NK-92 (cell line): ENCODE measurements around the gene HYAL4.
"Not testable (repeated sequence)": the region's sequence is repeated elsewhere in the genome, so short reads cannot be mapped to it uniquely, and the experiment has no call there.

Source experiments
- DNase-seq: peaks from one replicate; lab custom pipeline; 2025; ENCODE audit not compliant: unreplicated experiment; lab: John Stamatoyannopoulos, UW

The HYAL4 gene, protein sequence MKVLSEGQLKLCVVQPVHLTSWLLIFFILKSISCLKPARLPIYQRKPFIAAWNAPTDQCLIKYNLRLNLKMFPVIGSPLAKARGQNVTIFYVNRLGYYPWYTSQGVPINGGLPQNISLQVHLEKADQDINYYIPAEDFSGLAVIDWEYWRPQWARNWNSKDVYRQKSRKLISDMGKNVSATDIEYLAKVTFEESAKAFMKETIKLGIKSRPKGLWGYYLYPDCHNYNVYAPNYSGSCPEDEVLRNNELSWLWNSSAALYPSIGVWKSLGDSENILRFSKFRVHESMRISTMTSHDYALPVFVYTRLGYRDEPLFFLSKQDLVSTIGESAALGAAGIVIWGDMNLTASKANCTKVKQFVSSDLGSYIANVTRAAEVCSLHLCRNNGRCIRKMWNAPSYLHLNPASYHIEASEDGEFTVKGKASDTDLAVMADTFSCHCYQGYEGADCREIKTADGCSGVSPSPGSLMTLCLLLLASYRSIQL

DNA sequence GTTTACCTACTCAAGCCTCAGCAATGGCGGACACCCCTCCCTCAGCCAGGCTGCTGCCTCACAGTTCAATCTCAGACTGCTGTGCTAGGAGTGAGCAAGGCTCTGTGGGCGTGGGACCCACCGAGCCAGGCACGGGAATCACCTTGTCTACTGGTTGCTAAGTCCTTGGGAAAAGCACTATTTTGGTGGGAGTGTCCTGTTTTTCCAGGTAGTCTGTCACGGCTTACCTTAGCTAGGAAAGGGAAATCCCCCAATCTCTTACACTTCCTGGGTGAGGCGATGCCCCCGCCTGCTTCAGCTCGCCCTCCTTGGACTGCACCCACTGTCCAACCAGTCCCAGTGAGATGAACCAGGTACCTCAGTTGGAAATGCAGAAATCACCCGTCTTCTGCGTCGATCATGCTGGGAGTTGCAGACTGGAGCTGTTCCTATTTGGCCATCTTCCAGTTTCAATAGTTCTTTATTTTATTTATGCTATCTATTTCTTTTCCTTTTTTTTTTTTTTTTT, at the start of gene HYAL4:
TSS of gene HYAL4 (plus strand) at position 458 of the 508 bp plus-strand sequence. CDS start 23,105 bp downstream, outside the sequence.
- no peak for DNase-seq

DNA sequence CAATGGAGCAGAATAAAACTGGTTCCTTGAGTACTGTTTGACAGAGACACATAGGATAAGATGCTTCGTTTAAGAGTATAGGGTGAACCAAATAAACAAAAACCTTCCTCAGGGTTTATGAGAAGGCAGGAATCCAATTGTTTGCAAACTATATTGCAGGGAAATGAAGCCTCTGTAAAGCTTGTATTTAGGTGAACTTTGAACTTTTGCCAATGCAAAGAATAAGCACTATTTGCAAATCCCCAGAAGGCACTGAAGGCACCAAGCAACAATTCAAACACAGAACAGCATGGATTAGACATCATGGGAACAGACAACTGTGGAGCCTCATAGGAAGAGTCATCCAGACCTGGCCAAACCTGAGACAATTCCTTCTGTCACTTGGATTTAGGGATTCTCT, 49.1 kb upstream of the HYAL4 start:
- no peak for DNase-seq

DNA sequence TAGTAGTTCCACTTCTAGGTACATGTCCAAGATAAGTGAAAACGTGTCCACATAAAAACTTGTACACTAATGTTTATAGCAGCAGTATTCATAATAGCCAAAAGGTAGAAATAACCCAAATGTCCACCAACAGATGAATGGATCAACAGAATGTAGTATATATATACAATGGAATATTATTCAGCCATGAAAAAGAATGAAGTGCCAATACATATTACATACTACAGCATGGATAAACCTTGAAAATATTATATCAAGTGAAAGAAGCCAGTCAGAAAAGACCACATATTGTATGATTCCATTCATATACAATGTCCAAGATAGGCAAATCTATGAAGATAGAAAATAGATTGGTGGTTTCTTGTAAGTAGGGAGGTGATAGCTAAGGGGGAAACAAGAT, 48.4 kb upstream of the HYAL4 start:
- no peak for DNase-seq

DNA sequence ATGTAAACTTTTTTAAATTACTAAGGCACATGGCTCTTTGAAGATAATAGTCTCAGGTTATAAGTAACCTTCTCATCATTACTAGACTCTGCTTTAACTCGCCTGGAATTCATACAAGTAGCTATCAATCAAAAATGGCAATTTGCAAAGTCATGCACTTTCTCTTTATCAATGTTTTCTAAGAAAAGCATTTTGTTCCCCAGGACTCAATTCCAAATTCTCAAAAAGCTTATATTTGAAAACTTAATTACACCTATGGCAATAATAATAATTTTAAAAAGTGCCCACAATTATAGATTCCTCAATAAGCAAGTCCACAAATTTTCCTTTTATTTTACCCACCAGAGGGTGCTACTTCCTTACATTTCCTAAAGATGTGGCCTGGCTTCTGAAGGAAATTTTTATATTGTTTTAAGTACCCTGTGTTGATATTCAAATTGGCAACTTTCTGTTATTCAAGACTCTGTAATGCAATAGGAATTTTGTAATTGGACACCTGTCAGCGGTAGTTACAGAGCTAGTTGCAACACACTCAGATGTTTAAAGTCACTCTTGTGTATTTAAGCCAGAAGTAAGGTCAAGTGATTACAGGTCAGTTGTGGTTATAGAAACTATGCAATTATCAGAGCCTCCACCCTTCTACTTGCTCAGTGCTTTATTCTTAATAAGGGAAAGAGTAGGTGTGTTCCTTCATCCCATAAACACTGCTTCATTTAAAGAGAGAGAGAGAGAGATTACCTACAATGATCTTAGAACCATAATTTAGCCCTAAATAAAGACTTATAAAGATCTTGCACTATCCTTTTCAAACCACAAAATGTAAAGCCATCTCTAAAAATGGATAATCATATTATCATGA, 47.1 kb upstream of the HYAL4 start:
- no peak for DNase-seq

DNA sequence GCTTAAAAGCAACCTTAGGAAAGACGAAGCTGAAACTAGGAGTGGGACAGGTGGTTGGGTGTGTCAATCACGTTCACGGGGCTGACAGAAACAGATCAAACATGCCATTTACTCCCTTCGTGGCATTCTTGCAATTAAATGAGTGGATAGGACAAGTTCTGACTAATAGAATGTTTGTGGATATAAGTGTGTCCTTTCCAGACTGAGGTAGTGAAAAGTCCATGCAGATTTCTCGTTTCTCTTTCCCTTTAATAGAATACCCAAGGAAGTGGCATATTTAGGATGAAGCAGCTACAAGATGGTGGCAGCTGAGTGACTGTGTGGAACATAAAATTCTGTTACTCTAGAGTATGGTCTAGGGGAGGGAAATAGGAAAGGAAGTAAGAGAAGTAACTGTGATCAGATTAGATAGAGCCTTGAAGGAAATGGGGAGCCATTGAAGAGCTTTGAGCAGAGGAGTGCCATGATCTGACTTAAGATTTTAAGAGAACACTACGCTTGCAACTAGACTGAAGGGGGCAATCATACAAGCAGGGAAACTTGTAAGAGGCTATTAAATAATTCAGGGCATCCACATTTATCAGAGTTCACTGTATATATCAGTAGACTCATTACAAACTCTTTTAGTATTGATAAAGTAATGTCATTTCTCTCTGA, 46.3 kb upstream of the HYAL4 start:
- DNase-seq: no peak

DNA sequence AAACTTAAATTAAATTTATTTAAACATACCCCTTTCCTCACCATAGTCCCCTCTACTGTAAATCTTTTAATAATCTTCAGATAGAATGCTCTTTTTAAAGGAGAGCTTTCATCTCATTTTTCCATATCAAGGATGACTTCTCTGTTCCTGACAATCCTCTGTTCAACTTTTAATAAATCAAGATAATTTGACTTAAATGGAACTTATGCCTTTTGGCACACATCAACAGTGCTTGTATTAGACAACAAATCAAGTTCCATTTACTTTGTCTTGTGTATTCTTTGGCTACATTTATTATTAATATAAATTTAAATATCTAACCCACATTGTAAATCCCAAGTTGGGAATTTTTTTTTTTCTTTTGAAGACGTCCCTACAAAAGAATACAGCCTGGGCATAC, 42.7 kb upstream of the HYAL4 start:
- no peak for DNase-seq

DNA sequence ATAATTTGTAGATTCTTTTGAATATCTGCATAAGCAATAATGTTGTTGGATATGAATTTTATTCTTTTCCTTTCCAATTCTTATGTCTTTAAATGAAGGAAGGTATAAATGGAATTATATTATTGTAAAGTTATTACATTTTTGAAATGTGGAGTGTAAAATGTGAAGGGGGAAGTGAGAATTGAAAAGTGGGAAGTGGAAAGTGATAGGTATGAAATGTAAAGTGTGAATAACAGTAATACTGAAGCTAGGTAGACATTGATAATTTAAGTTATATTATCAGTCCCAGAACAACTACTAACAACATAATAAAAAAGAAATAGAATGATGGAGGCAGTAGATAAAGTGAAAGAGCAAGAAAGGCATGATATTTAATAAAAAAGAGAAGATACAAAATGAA, 39.7 kb upstream of the HYAL4 start:
- no peak for DNase-seq

DNA sequence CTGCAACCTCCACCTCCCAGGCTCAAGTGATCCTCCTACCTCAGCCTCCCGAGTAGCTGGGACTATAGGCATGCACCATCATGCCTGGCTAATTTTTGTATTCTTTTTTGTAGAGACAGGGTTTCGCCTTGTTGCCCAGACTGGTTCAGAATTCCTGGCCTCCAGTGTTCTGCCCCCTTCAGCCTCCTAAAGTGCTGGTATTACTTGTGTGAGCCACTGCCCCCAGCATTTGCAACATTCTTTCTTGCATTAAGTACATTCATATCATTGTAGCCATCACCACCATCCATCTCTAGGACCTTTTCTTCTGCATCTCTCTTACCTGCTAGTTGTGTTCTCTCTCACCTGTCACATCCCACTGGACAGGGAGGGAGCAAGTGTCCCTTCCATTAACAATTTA, 35.5 kb upstream of the HYAL4 start:
- DNase-seq: no peak

DNA sequence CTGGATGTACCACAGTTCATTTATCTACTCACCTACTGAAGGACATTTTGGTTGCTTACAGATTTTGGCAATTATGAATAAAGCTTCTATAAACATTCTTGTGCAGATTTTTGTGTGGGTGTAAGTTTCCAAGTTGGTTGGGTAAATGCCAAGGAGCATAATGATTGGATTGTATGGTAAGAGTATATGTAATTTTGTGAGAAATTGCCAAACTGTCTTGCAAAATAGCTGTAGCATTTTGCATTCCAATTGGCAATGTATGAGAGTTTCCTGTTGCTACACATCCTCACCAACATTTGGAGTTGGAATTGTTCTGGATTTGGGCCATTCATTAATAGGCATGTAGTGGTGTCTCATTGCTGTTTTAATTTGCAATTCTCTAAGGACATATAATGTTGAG, 33.9 kb upstream of the HYAL4 start:
- no peak for DNase-seq

DNA sequence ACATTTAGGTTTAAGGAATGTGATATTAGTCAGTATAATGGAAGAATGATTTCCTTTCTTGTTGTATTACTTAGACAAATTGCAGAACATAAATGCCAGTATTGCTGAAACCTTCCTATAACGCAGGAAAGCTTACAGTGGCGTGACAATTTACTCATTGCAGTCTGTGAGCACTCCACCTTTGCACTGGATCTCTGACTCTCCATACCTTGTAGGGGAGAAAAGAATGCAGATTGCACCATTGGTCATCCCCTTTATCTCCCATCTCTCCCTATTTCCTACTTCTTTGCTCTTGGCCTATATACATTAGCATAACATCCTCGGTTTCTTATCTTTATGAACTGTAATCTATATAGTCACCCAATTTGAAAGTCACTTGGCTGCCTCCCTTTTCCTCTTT, 28.1 kb upstream of the HYAL4 start:
- no peak for DNase-seq

DNA sequence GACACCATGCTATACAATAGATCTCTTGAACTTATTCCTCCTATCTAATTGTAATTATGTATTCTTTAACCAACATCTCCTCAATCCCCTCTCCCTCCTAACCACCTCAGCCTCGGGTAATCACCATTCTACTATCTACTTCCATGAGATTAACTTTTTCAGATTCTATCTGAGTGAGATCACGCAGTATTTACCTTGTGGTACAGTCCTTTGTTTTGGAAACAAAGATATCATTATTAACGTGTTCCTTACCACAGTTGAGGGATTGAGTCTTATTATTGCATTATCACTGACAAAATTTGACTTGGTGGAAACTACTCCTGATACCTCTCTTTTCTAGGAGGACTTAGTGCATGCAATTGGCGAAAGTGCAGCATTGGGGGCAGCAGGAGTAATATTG, 26.0 kb upstream of the HYAL4 start:
- no peak for DNase-seq

DNA sequence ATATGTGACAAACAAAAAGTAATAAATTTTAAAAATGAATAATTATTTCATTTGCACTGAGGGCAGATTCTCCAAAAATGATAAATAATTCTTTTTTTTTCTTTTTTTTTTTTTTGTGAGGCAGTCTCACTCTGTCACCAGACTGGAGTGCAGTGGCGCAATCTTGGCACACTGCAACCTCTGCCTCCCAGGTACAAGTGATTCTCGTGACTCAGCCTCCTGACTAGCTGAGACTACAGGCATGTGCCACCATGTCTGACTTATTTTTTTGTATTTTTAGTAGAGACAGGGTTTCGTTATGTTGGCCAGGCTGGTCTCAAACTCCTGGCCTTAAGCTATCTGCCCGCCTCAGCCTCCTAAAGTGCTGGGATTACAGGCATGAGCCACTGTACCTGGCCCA, 25.2 kb upstream of the HYAL4 start:
- DNase-seq: not testable (repeated sequence)

DNA sequence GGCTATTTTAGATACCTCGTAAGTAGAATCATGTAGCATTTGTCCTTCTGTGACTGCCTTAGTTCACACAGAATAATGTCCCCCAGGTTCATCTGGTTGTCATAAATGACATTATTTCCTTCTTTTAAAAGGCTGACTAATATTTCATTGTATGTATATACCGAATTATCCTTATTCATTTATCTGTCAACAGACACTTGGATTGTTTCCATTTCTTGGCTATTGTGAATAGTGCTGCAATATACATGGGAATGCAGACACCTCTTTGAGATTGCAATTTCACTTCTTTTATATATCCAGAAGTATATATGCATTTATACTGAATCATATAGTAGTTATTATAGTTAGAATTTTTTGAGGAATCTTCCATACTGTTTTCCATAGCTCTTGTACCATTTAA, 24.1 kb upstream of the HYAL4 start:
- DNase-seq: no peak

DNA sequence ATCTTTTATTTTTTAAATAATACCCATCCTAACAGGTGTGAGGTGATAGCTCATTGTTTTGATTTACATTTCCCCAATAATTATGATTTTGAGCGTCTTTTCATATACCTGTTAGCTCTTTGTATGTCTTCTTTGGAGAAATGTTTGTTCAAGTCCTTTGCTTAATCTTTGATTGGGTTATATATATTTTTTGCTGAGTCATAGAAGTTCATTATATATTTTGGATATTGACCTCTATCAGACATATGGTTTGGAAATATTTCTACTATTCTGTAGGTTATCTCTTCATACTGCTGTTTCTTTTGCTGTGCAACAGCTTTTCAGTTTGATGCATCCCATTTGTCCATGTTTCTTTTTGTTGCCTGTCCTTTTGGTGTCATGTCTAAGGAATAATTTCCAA, 23.6 kb upstream of the HYAL4 start:
- DNase-seq: no peak

DNA sequence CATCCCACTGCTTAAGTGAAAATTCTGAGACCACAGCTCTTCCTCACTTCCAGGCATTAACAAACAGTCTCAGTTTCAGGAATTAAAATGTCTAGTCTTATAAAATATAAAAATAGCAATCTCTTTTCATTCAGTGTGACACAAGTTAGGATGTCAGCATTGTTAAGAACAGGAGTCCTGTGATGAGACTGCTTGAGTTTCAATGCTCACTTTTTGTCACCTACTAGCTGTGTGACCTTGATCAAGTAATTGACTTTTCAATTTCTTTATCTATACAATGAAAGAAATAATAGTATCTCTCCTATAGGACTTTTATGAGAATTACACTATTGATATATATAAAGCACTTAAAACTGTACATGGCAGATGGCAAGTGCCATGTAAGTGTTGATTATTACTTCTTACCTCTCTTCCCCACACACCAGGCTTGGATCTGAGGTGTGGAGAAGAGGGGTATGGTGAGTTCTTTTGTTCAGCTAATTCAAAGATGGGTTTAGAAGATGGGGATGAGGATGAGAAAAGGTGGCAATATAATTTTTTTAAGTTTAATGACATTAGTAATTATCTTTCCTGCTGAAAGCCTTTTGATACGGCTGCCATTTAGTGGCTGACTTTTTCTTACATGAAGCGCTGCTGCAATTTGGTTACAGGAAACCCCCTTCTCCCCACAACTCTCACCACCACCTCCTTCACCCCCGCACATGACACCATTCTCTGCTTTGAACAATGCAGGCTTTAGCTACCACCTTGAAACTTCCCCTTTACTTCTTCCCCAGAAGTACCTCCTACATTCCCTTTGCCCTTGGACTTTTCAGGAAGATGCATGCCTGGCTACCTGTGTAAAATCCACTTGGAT, 20.8 kb upstream of the HYAL4 start:
- no peak for DNase-seq

DNA sequence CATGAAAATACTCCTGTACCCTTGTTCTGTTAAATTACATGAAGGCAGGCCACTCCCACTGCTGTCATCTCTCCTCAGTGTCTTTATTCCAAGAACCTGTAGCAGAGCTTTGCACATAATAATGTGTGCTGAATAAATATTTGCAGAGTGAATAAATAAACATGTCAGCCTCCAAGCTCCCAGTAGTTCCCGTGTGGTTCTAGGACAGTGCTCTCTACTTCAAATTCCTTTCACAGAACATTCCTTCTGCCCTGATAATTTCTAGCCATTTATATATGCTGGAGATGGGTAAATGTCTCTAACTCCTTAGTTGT, 20.3 kb upstream of the HYAL4 start:
- DNase-seq: no peak

DNA sequence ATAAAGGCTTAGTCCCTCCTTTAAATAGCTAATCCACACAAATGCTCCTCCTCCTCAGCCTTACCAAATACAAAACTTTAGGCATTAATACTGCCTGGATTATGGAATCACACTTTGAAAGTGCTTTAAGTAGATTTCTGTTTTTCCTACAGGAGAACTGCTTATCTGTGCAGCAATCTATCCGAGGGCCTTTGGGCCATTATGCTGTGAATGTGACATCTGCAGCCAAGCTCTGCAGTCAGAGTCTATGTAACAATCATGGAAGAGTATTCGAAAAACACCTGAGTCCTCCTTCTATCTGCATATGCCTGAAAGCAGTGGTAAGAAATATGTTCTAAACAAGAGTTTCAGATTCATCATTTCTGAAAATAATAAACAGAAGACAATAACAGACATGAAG, 16.2 kb upstream of the HYAL4 start:
- DNase-seq: no peak

DNA sequence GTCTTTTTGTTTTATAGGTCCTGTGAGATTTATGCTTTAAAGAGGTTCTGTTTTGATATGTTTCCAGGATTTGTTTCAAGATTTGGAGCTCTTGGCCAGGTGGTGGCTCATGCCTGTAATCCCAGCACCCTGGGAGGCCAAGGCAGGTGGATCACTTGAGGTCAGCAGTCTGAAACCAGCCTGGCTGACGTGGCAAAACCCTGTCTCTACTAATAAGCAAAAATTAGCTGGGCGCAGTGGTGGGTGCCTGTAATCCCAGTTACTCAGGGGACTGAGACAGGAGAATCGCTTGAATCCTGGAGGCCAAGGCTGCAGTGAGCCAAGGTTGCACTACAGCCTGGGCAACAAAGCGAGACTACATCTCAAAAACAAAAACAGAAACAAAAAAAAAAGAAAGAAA, 8.3 kb upstream of the HYAL4 start:
- DNase-seq: no peak

DNA sequence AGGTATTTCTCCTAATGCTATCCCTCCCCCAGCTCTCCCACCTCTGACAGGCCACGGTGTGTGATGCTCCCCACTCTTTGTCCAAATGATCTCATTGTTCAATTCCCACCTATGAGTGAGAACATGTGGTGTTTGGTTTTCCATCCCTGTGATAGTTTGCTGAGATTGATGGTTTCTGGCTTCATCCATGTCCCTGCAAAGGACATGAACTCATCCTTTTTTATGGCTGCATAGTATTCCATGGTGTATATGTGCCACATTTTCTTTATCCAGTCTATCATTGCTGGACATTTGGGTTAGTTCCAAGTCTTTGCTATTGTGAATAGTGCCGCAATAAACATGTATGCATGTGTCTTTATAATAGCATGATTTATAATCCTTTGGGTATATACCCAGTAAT, 5.9 kb upstream of the HYAL4 start:
- not testable (repeated sequence) for DNase-seq

DNA sequence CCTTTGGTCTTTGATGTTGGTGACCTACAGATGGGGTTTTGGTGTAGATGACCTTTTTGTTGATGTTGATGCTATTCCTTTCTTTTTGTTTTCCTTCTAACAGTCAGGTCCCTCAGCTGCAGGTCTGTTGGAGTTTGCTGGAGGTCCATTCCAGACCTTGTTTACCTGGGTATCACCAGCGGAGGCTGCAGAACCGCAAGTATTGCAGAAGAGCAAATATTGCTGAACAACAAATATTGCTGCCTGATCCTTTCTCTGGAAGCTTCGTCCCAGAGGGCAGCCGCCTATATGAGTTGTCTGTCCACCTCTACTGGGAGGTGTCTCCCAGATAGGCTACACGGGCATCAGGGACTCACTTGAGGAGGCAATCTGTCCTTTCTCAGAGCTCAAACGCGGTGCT, 827 bp upstream of the HYAL4 start:
- not testable (repeated sequence) for DNase-seq

DNA sequence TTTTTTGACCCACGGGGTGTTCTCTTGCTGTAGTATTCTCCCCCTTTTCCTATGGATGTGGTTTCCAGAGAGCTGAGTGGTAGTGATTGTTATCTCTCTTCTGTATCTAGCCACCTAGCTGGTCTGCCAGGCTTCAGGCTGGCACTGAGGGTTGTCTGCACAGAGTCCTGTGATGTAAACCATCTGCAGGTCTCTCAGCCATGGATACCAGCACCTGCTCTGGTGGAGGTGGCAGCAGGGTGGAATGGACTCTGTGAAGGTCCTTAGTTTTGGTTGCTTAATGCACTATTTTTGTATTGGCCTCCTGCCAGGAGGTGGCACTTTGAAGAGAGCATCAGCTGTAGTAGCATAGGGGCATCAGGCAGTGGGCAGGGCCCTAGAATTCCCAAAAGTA, 851 bp downstream of the HYAL4 start:
- DNase-seq: no peak
